Measurements from ENCODE around the gene KCNH2.

Gene KCNH2

GRCh38 chr7:150926066-150926465 is 52.1 kb downstream of the KCNH2 start:
- no peak for TF ChIP-seq CTCF (conservative IDR thresholded peaks at IDR 0.05)
- H3K27ac ChIP-seq: no peak overlapping the region

GRCh38 chr7:150924369-150924781 is 53.7 kb downstream of the KCNH2 start:
- no peak for TF ChIP-seq CTCF (conservative IDR thresholded peaks at IDR 0.05)
- no peak overlapping the region for H3K27ac ChIP-seq

GRCh38 chr7:150923802-150924201 is 54.3 kb downstream of the KCNH2 start:
- TF ChIP-seq CTCF (conservative IDR thresholded peaks at IDR 0.05): no peak
- no peak overlapping the region for H3K27ac ChIP-seq

GRCh38 chr7:150923196-150923595 is 54.9 kb downstream of the KCNH2 start:
- no peak overlapping the region for H3K27ac ChIP-seq
- no peak for TF ChIP-seq CTCF (conservative IDR thresholded peaks at IDR 0.05)

GRCh38 chr7:150919160-150919559 is 59.0 kb downstream of the KCNH2 start:
- TF ChIP-seq CTCF (conservative IDR thresholded peaks at IDR 0.05): no peak
- H3K27ac ChIP-seq: no peak overlapping the region

GRCh38 chr7:150918378-150918777 is 59.7 kb downstream of the KCNH2 start:
- no peak overlapping the region for H3K27ac ChIP-seq
- TF ChIP-seq CTCF (conservative IDR thresholded peaks at IDR 0.05): no peak

GRCh38 chr7:150917969-150918368 is 60.2 kb downstream of the KCNH2 start:
- H3K27ac ChIP-seq: no peak overlapping the region
- TF ChIP-seq CTCF (conservative IDR thresholded peaks at IDR 0.05): no peak

GRCh38 chr7:150916670-150917069 is 61.5 kb downstream of the KCNH2 start:
- no peak overlapping the region for H3K27ac ChIP-seq
- no peak for TF ChIP-seq CTCF (conservative IDR thresholded peaks at IDR 0.05)

Measured in VCaP (cell line).